Measurements from ENCODE around the gene GRIP2. TPM values are rescaled to one million over a fixed set of nuclear protein-coding genes. Genes with fewer than 3 reads are reported as not detected.

Gene GRIP2
- polyA plus RNA-seq, 3 donors, result not detected

GRCh38 chr3:14537590-14538450 is 2.3 kb downstream of the GRIP2 start:
- H3K9me3 Mint-ChIP-seq, result no peaks in the 10 kb centered on the region
- Histone ChIP-seq H3K27me3 (ENCODE audit: control insufficient read depth in 2 of 2, insufficient read depth in 2 of 2, low read length in 2 of 2) (peaks cover 0 to 7% of the 10 kb centered on the region in 2 donors), H3K9ac (ENCODE audit: insufficient read depth, low read length, poor library complexity, severe bottlenecking) (no peak overlapping the region), H3K79me2 (ENCODE audit: insufficient read depth, low read length) (no peaks in the 10 kb centered on the region), H3K4me1 (ENCODE audit: control insufficient read depth in 1 of 2, insufficient read depth in 2 of 2, low read length in 2 of 2) (no peaks in the 10 kb centered on the region), H4K20me1 (ENCODE audit: insufficient read depth, low read length) (no peaks in the 10 kb centered on the region), H2AFZ (ENCODE audit: insufficient read depth, low read depth, low read length, poor library complexity, severe bottlenecking) (no peak overlapping the region), H3K36me3 (replicated peaks in 1 of 2; ENCODE audit: control insufficient read depth in 1 of 2, insufficient read depth in 2 of 2, low read length in 2 of 2) (no peaks in the 10 kb centered on the region), H3K4me2 (replicated peaks; ENCODE audit: extremely low read depth, low read length, poor library complexity, severe bottlenecking) (no peak overlapping the region), H3K4me3 (replicated peaks in 1 of 3; ENCODE audit: low read depth in 2 of 3, low read length in 3 of 3) (no peak overlapping the region), H3K9me3 (replicated peaks in 1 of 2; ENCODE audit: control insufficient read depth in 1 of 2, insufficient read depth in 1 of 2, low read length in 2 of 2) (no peaks in the 10 kb centered on the region), H3K27ac (ENCODE audit: low read depth in 1 of 2, low read length in 2 of 2) (no peak overlapping the region)
- peaks cover 1 to 18% (median 4%) of the 10 kb centered on the region in 3 donors for H3K27me3 Mint-ChIP-seq (ENCODE audit: low read depth in 3 of 3)
- H3K27ac Mint-ChIP-seq, result no peak overlapping the region
- H3K36me3 Mint-ChIP-seq, result no peaks in the 10 kb centered on the region
- no peak for DNase-seq
- H3K4me1 Mint-ChIP-seq, result no peaks in the 10 kb centered on the region
- 93% methylated on average over 7 of the region's 10 CpGs for WGBS (ENCODE audit: insufficient coverage)
- TF ChIP-seq CTCF (IDR thresholded peaks at IDR 0.05), result no peak
- no peak overlapping the region for H3K4me3 Mint-ChIP-seq
- intact Hi-C loops (cut with micrococcal nuclease), result no loop called here

DNA sequence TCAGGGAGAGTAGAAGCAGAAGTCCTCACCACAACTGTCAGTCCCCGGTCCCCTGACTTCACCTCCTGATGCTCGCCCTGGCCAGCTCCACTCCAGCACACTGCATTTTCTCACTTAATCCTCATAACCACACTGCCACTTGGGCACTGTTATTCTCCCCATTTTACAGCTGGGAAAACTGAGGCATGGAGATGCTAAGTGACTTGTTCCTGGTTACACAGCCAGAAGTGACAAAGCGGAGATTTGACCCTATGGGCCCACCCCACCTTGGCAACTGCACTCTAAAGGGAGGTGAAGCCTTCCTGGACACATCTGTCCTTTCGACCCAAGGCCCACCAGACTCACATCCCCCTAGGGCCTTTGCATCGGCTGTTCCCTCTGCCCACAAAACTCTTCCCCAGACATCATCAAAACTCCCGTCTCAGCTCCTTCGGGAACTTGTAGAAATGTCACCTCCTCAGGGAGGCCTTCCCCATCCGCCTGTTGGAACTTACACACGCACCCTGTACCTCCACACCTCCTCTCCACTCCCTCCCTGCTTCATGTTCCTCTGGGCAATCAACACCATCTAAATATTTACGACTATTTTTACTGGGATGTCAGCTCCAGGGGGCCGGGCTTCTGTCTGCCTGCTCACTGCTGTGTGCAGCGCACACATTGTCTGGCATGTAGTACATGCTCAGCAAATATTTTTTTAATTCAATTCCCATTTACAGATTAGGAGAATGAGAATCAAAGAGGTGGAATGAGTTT is 3.1 kb downstream of the GRIP2 start:
- H3K27me3 ChIP-seq (ENCODE audit: control insufficient read depth in 2 of 2, insufficient read depth in 2 of 2, low read length in 2 of 2), result peaks cover 0 to 7% of the 10 kb centered on the region in 2 donors
- peaks cover 1 to 21% (median 4%) of the 10 kb centered on the region in 3 donors for H3K27me3 Mint-ChIP-seq (ENCODE audit: low read depth in 3 of 3)
- no peak overlapping the region for H3K4me2 ChIP-seq (replicated peaks; ENCODE audit: extremely low read depth, low read length, poor library complexity, severe bottlenecking)
- no peaks in the 10 kb centered on the region for H3K4me1 ChIP-seq (ENCODE audit: control insufficient read depth in 1 of 2, insufficient read depth in 2 of 2, low read length in 2 of 2)
- no peak for TF ChIP-seq CTCF (IDR thresholded peaks at IDR 0.05)
- no peak overlapping the region for H3K27ac Mint-ChIP-seq
- no peak for DNase-seq
- H3K9me3 Mint-ChIP-seq, result no peaks in the 10 kb centered on the region
- no peak overlapping the region for H3K4me3 ChIP-seq (replicated peaks in 1 of 3; ENCODE audit: low read depth in 2 of 3, low read length in 3 of 3)
- H2AFZ ChIP-seq (ENCODE audit: insufficient read depth, low read depth, low read length, poor library complexity, severe bottlenecking), result no peak overlapping the region
- H3K27ac ChIP-seq (ENCODE audit: low read depth in 1 of 2, low read length in 2 of 2), result no peak overlapping the region
- no peaks in the 10 kb centered on the region for H3K4me1 Mint-ChIP-seq
- H3K4me3 Mint-ChIP-seq, result no peak overlapping the region
- WGBS (ENCODE audit: insufficient coverage), result 98% methylated on average over 9 of the region's 12 CpGs
- H3K79me2 ChIP-seq (ENCODE audit: insufficient read depth, low read length), result no peaks in the 10 kb centered on the region
- H3K36me3 Mint-ChIP-seq, result no peaks in the 10 kb centered on the region
- H3K36me3 ChIP-seq (replicated peaks in 1 of 2; ENCODE audit: control insufficient read depth in 1 of 2, insufficient read depth in 2 of 2, low read length in 2 of 2), result no peaks in the 10 kb centered on the region
- no peaks in the 10 kb centered on the region for H3K9me3 ChIP-seq (replicated peaks in 1 of 2; ENCODE audit: control insufficient read depth in 1 of 2, insufficient read depth in 1 of 2, low read length in 2 of 2)
- intact Hi-C loops (cut with micrococcal nuclease), result no loop called here
- no peaks in the 10 kb centered on the region for H4K20me1 ChIP-seq (ENCODE audit: insufficient read depth, low read length)
- H3K9ac ChIP-seq (ENCODE audit: insufficient read depth, low read length, poor library complexity, severe bottlenecking), result no peak overlapping the region

Data from CD14-positive monocyte (primary cell).